GM21576 (cell line): ENCODE data around the gene TBX20.
"Not testable (repeated sequence)": the region's sequence is repeated elsewhere in the genome, so short reads cannot be mapped to it uniquely, and the experiment has no call there.

Experiments used
- ATAC-seq: cut with Tn5 transposase; IDR thresholded peaks from one replicate; pipeline ENCODE4 v1.9.1; 2021; ENCODE audit warnings: mild to moderate bottlenecking, moderate library complexity; ENCODE audit not compliant: unreplicated experiment

TBX20 gene

GRCh38 chr7:35167158-35167557, 86.7 kb downstream of the TBX20 start:
- not testable (repeated sequence) for ATAC-seq

- not testable (repeated sequence) for ATAC-seq
These were observed 92.7 kb downstream of the TBX20 start for GRCh38 chr7:35161059-35161740.
